NCI-H146 (cell line): ENCODE results near the gene SYPL2.
"Not testable (repeated sequence)": the region's sequence is repeated elsewhere in the genome, so short reads cannot be mapped to it uniquely, and the experiment has no call there.

ENCODE experiments used
- DNase-seq: peaks from one replicate; lab custom pipeline; 2025; lab: John Stamatoyannopoulos, UW

Gene SYPL2

DNA sequence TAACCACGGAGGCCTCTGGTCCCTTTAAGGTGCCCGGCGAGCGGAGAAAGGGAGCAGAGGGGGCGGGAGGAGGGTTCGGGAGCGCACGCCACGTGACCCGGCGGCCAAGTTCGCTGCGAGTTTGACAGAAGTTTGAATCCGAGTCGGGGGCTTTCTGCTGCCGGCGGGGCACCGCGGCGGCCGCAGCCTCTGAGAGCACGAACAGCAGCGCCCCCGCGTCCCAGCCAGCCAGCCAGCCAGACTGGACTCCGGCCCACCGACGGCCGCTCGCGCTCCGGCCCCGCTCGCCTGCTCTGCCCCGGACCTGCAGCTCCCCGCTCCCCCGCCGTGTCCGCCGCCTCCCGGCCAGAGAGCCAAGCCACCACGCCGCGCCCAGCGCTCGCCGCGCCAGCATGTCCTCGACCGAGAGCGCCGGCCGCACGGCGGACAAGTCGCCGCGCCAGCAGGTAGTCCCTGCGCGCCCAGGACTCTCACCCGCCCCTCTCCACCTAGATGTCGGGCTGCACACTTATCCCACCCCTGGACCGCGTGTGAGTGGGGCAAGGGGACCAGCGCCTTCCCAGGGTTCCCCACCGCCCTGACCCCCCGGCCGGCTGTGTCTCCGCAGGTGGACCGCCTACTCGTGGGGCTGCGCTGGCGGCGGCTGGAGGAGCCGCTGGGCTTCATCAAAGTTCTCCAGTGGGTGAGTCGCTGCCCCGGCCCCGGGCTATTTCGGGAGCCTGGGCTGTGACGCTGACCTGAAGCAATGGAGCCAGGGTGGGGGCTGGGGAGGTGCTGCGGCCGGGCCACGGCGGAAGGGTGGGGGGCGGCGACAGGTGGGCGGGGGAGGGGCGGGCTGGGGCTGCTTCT, at the start of gene SYPL2:
TSS of gene SYPL2 (plus strand) at position 95 of the 849 bp plus-strand sequence. CDS start at position 393, 298 bp downstream.
- DNase-seq = peak; percentile 52

DNA sequence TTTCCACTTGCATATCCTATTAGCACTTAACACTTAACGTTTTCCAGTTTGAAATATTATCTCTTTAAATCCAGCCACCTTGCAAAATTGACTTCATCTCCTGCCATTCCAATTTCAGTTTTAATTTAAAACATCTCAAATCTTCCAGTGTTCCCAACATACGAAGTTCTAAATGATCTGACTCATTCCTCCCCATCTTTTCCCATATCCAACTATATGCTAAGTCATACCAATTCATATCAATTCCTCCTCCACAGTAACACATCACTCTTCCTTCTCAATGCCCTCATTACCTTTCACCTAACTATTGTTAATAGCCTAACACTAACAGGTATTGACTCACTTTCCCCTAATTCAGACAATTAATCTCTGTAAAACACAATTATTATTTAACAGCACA, 42.8 kb upstream of the SYPL2 start:
- DNase-seq = no peak

DNA sequence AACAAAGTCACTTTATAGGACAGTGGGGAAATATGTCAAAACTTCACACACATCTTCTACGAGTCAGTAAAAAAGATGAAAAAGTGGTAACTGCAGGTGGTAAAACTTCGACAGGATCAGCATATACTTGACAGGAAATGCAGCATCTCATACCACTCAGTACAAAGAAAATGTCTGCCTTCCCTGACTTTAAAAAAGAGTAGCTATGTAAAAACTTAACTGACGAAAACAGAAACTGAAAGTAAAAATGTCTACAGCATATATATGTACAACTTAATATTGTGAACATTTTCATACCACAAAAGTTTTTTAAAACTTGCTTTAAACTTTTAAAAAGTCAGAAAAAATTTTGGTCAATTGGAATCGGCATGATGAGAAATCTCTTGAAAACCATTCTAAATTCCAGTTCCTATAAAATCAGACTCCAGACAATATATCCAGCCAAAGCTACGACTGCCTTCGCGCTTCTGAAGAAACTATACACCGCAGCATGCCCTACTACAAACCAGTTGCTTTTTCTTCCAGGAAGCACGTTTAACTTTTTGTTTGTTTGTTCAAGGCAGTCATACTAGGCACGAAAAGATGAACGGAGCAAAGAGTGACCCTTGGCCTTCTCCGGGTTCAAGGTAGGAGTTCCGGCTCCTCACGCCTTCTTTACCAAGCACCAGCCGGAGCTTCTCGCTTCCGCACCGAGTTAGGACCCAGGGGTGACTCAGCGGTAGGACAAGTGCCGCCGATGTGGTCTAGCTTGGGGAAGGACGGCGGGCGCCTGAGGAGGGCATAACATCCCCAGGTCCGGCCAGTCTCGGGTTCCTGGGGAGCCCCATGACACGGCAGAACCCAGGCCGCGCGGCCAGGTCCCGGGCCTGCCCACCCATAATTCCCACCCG, 40.7 kb upstream of the SYPL2 start:
- peak; percentile 72 for DNase-seq

DNA sequence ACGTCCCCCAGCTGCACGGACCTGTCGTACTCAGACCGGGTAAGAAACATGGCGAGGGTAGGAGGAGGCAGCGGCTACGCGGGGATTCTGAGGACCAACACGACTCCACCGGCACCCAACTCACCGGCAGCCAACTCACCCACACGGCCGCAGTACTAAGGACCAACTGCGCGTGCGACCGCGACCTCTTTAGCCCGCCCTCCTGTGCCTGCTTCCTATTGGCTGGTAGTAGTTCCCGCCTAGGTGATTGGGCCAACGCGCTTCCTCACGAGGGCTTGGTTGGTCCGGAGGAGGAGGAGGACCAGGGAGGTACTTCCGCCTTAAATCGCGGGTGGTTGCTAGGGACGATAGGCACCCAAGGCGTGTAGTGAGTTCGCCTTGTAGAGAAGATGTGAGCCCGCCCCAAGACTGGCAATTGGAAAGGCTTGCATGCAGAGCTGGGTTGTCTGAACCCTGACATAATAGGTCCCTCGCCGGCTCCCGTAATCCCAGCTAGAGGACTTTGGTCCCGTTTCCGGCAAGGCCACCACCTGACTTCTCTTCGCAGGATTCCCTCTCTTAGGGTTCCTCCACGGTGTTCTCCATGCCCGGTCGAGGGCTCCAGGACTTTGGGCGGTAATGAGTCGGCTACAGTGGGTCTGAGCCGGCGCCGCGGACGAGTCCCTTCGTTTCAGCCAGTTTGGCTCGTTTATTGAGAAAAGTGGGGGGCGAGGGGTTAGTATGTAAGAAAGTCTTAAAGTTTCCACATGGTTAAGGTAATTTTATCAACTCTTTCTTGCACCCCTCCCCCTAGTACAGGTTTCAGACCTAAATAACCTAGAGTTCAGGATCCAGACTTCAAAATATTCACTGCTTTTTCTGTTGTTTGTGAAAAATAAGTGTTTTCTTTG, 39.8 kb upstream of the SYPL2 start, which contains the start of gene PSMA5:
TSS of gene PSMA5 (minus strand) at position 168 of the 890 bp plus-strand sequence. CDS start at position 50, 118 bp downstream.
- peak; percentile 99 for DNase-seq

DNA sequence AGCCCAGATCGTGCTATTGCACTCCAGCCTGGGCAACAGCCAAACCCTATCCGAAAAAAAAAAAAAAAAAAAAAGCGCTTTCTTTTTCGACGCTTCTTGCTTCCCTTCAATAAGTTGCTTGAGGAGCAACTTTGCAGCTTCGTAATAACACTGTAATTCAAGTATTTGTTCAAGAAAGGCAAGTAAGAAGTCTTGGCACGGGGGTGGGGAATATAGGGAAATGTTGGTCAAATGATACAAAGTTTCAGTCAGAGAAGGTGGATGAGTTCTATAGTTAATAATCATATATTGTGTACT, 39.2 kb upstream of the SYPL2 start:
- DNase-seq = no peak

- no peak for DNase-seq
Observed at GRCh38 chr1:109432336-109432735, 34.0 kb upstream of the SYPL2 start.

- DNase-seq = no peak
Observed at GRCh38 chr1:109433322-109433721, 33.0 kb upstream of the SYPL2 start.

GRCh38 chr1:109434484-109434883, 31.9 kb upstream of the SYPL2 start:
- DNase-seq = no peak

GRCh38 chr1:109438798-109439297, 27.5 kb upstream of the SYPL2 start:
- DNase-seq = no peak

- no peak for DNase-seq
Observed at GRCh38 chr1:109441069-109441468, 25.3 kb upstream of the SYPL2 start.

DNA sequence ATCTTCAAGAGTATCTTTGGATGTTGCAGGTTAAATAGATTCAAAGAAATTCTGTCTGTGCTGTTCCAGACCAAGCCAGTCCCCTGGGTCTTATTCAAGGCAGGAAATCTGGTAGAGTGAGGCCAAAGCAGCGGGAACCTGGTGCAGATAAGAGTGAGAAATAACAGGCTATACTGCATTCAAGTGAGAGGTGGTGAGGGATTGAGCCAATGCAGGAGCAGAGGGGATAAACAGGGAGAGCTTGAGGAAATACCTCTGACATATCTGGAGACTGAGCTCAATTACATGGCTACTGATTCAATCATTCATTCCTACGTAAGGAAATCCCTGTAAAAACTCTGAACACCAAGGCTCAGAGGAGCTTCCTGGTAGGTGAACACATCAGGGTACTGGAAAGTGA, 22.9 kb upstream of the SYPL2 start:
- no peak for DNase-seq

DNA sequence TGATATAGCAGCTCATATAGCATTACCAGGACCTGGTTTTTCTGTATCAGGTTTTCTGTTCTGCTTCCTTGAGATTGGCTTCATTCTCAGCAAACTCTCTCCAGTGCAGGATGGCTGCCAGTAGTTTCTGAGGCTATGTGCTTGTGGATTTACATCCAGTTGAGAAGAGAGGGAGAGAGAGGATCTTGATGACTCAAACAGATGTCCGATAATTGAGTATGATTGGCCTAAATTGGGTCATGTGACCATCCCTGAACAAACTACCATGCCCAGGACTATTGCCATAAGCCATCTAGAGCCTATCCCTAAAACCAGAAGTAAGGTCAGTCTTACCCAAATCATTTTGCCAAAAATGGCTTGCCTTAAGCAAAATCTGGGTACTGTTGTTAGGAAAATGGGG, 22.0 kb upstream of the SYPL2 start:
- DNase-seq = no peak

- not testable (repeated sequence) for DNase-seq
Observed at GRCh38 chr1:109445949-109446695, 20.2 kb upstream of the SYPL2 start.

DNA sequence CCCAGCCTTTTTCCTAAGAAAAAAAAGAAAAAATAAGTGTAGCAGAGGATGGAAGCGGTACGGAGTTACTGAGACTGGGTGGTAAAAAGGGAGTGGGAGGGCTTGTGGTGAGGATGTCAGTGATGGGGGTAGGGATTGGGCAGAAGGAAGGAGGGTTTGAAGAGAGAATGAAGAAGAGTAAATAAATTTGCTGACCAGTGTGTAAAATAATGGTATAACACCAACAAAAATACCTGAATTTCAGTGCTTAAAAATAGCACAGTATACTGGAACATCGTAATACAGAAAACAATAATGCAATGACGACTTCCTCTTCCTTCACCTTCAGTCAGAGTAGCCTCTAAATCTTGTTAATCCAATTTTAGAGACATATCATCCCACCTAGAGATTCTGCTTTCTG, 18.8 kb upstream of the SYPL2 start:
- no peak for DNase-seq

GRCh38 chr1:109454497-109455133, 11.7 kb upstream of the SYPL2 start:
- no peak for DNase-seq

DNA sequence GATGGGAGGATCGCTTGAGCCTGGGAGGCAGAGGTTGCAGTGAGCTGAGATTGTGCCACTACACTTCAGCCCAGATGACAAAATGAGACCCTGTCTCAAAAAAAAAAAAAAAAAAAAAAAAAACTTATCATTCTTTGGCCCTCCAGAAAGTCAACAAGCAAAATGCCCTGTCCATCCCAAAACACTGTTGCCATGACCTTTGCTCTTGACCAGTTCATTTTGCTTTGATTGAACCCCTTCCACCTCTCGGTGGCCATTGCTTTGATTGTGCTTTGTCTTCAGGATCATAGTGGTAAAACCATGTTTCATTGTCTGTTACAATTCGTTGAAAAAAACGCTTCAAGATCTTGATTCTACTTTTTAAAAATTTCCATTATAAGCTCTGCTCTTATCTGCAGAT, 8.5 kb upstream of the SYPL2 start:
- DNase-seq = no peak

DNA sequence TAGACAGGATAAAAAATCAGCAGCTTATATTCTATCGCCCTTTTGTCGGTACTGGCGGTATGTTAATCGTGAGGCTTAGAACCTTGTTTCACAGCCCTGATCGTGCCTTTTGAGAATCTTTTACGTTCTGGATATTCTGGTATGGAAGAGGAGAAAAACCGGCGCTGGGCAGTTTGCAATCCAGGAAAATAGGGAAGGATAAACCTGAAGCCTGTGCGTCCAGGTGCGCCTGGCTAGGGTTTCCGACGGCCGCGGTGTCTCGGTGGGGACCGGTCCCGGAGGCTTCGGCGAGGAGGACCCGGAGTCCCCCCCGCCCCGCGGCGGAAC, 258 bp upstream of the SYPL2 start:
- peak; percentile 29 for DNase-seq

- no peak for DNase-seq
Observed at GRCh38 chr1:109467301-109467777, 993 bp downstream of the SYPL2 start.

GRCh38 chr1:109468061-109468460, 1.7 kb downstream of the SYPL2 start:
- DNase-seq = no peak

DNA sequence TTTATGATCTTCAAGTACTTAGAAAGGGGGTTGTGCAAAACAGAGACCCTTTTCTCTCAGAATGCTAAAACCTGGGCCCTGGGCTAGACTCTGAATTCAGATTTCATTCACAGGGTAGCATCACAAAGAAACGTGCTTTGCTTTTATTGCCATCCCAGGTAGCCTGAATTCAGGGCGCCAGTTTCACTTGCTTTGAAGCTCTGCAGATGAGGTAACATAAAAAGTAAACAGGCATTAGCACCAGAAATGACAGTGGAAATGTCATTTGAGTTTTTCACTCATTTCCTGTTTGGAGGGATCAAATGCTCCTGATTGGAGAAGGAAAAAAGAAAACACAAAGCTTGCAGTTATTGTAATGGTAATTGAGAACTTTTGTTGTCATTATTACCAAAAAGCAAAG, 2.6 kb downstream of the SYPL2 start:
- DNase-seq = no peak

DNA sequence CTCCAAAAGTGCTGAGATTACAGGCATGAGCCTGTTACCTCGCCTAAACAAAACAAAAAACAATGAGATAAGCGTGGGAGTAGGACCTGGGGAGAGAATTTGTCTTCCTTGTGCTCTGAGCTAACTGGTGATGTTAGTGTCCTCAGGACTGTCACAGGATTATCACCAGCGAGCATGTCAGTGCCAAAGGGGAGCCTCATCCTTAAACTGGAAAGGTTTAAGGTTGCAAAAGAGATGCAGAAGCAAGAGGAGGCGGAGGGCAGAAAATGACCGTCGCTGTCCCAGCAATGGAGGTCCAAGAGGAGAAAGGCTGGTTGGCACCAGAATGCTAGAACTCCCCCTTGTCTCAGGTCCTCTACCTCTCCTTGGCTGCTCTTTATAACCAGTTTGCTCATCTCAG, 3.9 kb downstream of the SYPL2 start:
- DNase-seq = no peak
